Karpas-422 (cell line): ENCODE data around the gene TMEM121B. TPM values are rescaled to one million over a fixed set of nuclear protein-coding genes. Genes with fewer than 3 reads are reported as not detected.
A peak's percentile ranks its signal among the peaks of the same experiment; 100 is the strongest.

Source experiments
- DNase-seq: peaks from one replicate; pipeline ENCODE4 v3.0.0-alpha.2; 2015
- H2AFZ ChIP-seq: fragments of 200-600 bp; sonication (generic); 2 replicates; pipeline ENCODE4 v1.6.1; 2014; ENCODE audit warnings: antibody characterized with exemption, low read length, mixed read lengths
- H3K27ac ChIP-seq: fragments of 200-600 bp; sonication (generic); 2 replicates; pipeline ENCODE4 v1.5.1; 2014; ENCODE audit warnings: mild to moderate bottlenecking, low read length, moderate library complexity
- H3K27me3 ChIP-seq: fragments of 200-600 bp; sonication (generic); 2 replicates; pipeline ENCODE4 v1.6.1; 2014; ENCODE audit warnings: low read length, mixed read lengths
- H3K36me3 ChIP-seq: fragments of 200-600 bp; sonication (generic); 2 replicates; pipeline ENCODE4 v1.6.1; 2014; ENCODE audit warnings: low read length, mixed read lengths; ENCODE audit not compliant: insufficient read depth
- H3K4me1 ChIP-seq: fragments of 200-600 bp; sonication (generic); 2 replicates; pipeline ENCODE4 v1.6.1; 2014; ENCODE audit warnings: mild to moderate bottlenecking, low read length, mixed read lengths
- H3K4me2 ChIP-seq: fragments of 200-600 bp; sonication (generic); 2 replicates; pipeline ENCODE4 v1.6.1; 2014; ENCODE audit warnings: low read length, low read depth, mild to moderate bottlenecking; ENCODE audit not compliant: poor library complexity, severe bottlenecking
- H3K4me3 ChIP-seq: fragments of 200-600 bp; sonication (generic); 2 replicates; pipeline ENCODE4 v1.5.1; 2014; ENCODE audit warnings: mild to moderate bottlenecking, antibody characterized with exemption, low read length, mixed read lengths
- H3K79me2 ChIP-seq: fragments of 200-600 bp; sonication (generic); 2 replicates; pipeline ENCODE4 v1.6.1; 2014; ENCODE audit warnings: mild to moderate bottlenecking, low read length, mixed read lengths
- H3K9ac ChIP-seq: fragments of 200-600 bp; sonication (generic); 2 replicates; pipeline ENCODE4 v1.6.0; 2014; ENCODE audit warnings: low read length
- H3K9me2 ChIP-seq: fragments of 200-600 bp; sonication (generic), shearing (Covaris generic); replicated peaks from 2 replicates; pipeline ENCODE4 v1.6.0; 2014; ENCODE audit warnings: mild to moderate bottlenecking, low read length, moderate library complexity; ENCODE audit not compliant: insufficient read depth
- H3K9me3 ChIP-seq: fragments of 300-700, 200-600 bp; sonication (generic); 2 replicates; pipeline ENCODE4 v1.6.1; 2014; ENCODE audit warnings: low read length, mixed read lengths
- H4K20me1 ChIP-seq: fragments of 200-600 bp; sonication (generic); 2 replicates; pipeline ENCODE4 v1.6.1; 2014; ENCODE audit warnings: mild to moderate bottlenecking, antibody characterized with exemption, low read length, low read depth; ENCODE audit not compliant: insufficient read depth
- total RNA-seq: library from RNA; depleted of rRNA; stranded (reverse); fragments of >200 nt; shearing (Covaris generic); gene quantifications from 2 replicates; pipeline ENCODE4 v1.2.3, GENCODE V29; 2014; ENCODE audit warnings: low replicate concordance; rRNA removed

TMEM121B gene
- 0.04 and 0.76 TPM in 2 replicates for total RNA-seq

DNA sequence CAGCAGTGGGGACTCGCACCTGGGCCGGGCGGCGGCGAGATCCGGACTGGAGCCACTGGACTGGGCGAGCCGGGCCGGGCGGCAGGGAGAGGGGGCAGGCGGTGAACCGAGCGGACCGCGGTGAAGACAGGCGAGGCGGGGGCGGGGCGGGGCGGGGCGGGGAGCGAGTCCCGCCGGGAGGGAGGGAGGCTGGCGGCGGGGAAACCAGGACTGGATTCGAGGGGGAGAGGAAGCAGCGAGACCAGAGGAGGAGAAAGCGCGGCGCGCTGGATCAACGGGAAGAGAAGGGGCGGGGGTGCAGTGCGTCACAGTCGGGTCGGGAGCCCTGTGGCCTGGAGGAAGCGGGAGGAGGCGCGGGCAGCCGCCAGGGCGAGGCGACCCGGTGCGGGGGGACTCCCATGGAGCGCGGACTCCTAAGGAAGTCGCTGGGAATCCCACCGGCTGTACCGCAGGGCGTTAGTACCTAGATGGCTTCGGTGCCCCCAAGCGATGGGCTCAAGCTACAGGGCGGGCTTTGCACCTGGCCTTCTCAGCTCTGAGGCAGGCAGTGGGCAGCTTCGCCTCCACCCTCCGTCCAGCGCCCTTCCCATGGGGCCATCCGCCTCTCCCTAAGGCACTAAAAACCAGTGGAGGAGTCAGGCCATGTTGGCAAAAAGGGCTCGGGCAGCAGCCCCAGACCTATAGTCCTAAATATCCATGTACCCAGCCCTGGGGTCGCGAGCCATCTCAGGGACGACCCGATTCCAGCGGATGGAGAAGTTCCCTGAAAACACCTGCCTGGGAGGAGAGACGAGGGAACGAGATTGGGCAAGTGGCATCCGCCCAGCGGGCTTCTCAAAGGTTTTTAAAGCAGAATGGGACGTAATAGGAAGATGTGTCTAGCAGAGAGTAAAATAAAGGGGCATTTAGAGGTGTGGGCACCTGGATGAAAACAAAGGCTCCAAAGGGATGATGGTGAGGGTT, at the start of gene TMEM121B:
TMEM121B (minus strand) TSS at position 128 of the 963 bp plus-strand sequence. CDS start 233 bp downstream, outside the sequence.
- no peak within 1 kb of the TSS for H3K27ac ChIP-seq
- no peak within 1 kb of the TSS for H3K4me3 ChIP-seq
- H3K27me3 ChIP-seq = no peaks in the 10 kb centered on the region
- H3K79me2 ChIP-seq = no peaks in the 10 kb centered on the region
- DNase-seq = no peak
- no peaks in the 10 kb centered on the region for H3K4me1 ChIP-seq
- peaks cover 4% of the 10 kb centered on the region; the same call in 1 of the 2 replicates for H4K20me1 ChIP-seq
- H3K9me3 ChIP-seq = no peaks in the 10 kb centered on the region
- no peaks in the 10 kb centered on the region for H3K9me2 ChIP-seq
- no peaks in the 10 kb centered on the region for H3K36me3 ChIP-seq
- no peak within 1 kb of the TSS for H2AFZ ChIP-seq
- H3K4me2 ChIP-seq = peak within 1 kb of the TSS; percentile 38
- no peak within 1 kb of the TSS for H3K9ac ChIP-seq

GRCh38 chr22:17167486-17167885, 46.3 kb upstream of the TMEM121B start:
- H3K9me3 ChIP-seq = no peaks in the 10 kb centered on the region
- no peaks in the 10 kb centered on the region for H4K20me1 ChIP-seq
- no peaks in the 10 kb centered on the region for H3K9me2 ChIP-seq
- no peak overlapping the region for H2AFZ ChIP-seq
- no peaks in the 10 kb centered on the region for H3K36me3 ChIP-seq
- DNase-seq = no peak
- no peak overlapping the region for H3K4me3 ChIP-seq
- H3K4me1 ChIP-seq = peaks cover 10% of the 10 kb centered on the region
- H3K4me2 ChIP-seq = no peak overlapping the region
- no peak overlapping the region for H3K27ac ChIP-seq
- no peaks in the 10 kb centered on the region for H3K27me3 ChIP-seq
- H3K9ac ChIP-seq = no peak overlapping the region
- H3K79me2 ChIP-seq = no peaks in the 10 kb centered on the region

DNA sequence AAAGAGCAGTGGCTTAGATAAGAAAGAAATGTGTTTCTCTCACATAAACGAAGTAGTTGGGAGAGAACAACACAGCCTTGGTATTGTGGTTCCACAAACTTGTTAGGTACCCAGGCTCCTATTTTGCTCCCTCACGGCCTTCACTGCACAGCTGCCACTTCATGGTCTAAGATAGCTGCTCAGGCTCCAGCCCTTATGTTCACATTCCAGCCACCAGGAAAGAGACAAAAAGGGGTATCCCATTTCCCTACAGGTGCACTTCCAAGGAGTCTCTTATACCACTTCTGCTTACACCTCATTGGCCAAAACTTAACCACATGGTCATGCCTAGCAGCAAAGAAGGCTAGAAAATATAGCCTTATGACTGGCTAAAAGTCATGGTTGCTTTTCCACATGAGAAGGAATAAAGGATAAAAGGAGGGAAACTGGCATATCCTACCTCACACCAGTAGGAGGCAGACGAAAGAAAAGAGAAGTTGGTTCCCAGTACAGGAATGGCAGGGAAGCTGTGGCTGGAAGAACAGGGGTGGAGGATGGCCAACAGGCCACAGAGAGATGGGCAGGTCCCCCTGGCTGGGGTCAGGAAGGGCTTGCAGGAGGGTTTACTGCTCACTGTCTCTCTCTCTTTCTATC, 43.3 kb upstream of the TMEM121B start:
- Histone ChIP-seq H4K20me1 (no peaks in the 10 kb centered on the region), H3K27ac (no peak overlapping the region), H3K36me3 (no peaks in the 10 kb centered on the region), H2AFZ (no peak overlapping the region), H3K27me3 (no peaks in the 10 kb centered on the region), H3K9me3 (no peaks in the 10 kb centered on the region), H3K79me2 (no peaks in the 10 kb centered on the region), H3K4me2 (no peak overlapping the region), H3K4me3 (no peak overlapping the region), H3K9ac (no peak overlapping the region), H3K4me1 (peaks cover 4% of the 10 kb centered on the region; the same call in 1 of the 2 replicates), H3K9me2 (no peaks in the 10 kb centered on the region)
- peak; percentile 36 for DNase-seq

DNA sequence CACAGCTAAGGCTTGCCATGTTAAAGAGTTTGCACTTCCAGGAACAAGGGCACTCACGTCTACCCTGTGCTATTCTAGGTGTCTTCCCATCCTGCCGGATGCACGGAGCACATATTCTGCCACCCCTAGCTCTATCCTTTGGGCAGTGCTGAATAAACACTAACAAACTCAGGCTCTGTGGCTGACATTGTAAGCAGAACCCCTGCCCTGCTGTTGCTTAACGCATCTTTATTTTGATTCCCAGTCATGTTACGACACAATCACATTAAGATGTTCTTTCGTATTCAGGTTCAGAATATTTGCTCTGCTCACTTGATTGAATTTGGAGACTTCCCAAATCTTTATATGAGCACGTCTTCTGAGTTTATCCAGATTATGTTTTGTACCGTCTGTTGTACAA, 41.6 kb upstream of the TMEM121B start:
- H3K27ac ChIP-seq = no peak overlapping the region
- no peaks in the 10 kb centered on the region for H3K9me2 ChIP-seq
- no peak for DNase-seq
- H2AFZ ChIP-seq = no peak overlapping the region
- peaks cover 12% of the 10 kb centered on the region for H3K79me2 ChIP-seq
- H3K9ac ChIP-seq = no peak overlapping the region
- H3K9me3 ChIP-seq = no peaks in the 10 kb centered on the region
- H3K27me3 ChIP-seq = no peaks in the 10 kb centered on the region
- peaks cover 15% of the 10 kb centered on the region for H3K4me1 ChIP-seq
- no peaks in the 10 kb centered on the region for H3K36me3 ChIP-seq
- H3K4me3 ChIP-seq = no peak overlapping the region
- no peak overlapping the region for H3K4me2 ChIP-seq
- no peaks in the 10 kb centered on the region for H4K20me1 ChIP-seq

DNA sequence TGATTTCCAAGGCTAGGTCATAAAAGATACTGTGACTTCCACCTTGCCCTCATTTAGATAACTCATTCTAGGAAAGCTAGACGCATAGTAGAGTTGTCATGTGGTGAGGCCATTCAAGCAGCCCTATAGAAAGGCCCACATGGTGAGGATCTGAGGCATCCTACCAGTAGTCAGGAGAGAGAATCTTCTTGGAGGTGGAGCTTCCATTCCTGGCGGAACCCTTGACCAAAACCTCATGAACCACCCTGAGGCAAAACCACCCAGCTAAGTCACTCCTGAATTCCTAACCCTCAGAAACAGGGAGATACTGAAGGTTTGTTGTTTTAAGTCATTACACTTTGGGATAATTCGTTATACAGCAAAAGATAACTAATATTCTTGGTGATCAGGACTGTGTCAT, 40.8 kb upstream of the TMEM121B start:
- Histone ChIP-seq H3K4me3 (no peak overlapping the region), H3K9me2 (no peaks in the 10 kb centered on the region), H3K27me3 (no peaks in the 10 kb centered on the region), H3K36me3 (peaks cover 4% of the 10 kb centered on the region; the same call in 1 of the 2 replicates), H3K9me3 (no peaks in the 10 kb centered on the region), H2AFZ (no peak overlapping the region), H3K9ac (no peak overlapping the region), H4K20me1 (0 out of 2 replicates have a peak, but pooled peaks cover 5% of the 10 kb centered on the region), H3K4me1 (peaks cover 23% of the 10 kb centered on the region), H3K79me2 (peaks cover 19% of the 10 kb centered on the region), H3K4me2 (no peak overlapping the region), H3K27ac (no peak overlapping the region)
- DNase-seq = no peak

DNA sequence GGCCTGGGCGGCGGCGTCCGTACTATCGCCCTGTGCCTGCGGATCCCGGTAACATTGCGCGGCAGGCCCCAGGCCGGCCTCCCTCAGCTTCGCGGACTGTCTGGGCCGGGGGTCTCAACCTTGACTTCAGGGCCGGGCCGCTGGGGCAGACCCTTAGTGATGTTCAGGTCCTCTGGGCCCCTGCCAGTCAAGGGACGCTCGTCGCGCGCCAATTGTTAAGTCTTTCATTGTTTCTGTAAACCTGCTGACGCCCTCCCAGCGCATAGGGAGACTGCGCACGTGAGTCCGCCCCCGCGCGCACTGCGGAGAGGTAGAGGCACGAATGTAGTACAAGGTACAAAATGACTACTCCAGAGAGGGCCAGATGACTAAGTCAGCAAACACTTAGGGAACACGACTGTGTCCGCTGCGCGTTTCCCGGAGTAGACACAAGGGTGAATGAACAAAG, 38.4 kb upstream of the TMEM121B start:
- H3K27ac ChIP-seq = no peak overlapping the region
- no peaks in the 10 kb centered on the region for H3K27me3 ChIP-seq
- peak overlapping the region; percentile 93 for H3K4me2 ChIP-seq
- DNase-seq = no peak
- H3K79me2 ChIP-seq = peaks cover 44% of the 10 kb centered on the region
- peak overlapping the region; percentile 90; the same call in 1 of the 2 replicates for H3K4me3 ChIP-seq
- peaks cover 33% of the 10 kb centered on the region for H3K4me1 ChIP-seq
- H3K9me2 ChIP-seq = no peaks in the 10 kb centered on the region
- peaks cover 4% of the 10 kb centered on the region; the same call in 1 of the 2 replicates for H3K36me3 ChIP-seq
- H3K9ac ChIP-seq = peak overlapping the region; percentile 91
- peak overlapping the region; percentile 5; the same call in 1 of the 2 replicates for H2AFZ ChIP-seq
- no peaks in the 10 kb centered on the region for H3K9me3 ChIP-seq
- H4K20me1 ChIP-seq = peaks cover 13% of the 10 kb centered on the region; the same call in 1 of the 2 replicates

DNA sequence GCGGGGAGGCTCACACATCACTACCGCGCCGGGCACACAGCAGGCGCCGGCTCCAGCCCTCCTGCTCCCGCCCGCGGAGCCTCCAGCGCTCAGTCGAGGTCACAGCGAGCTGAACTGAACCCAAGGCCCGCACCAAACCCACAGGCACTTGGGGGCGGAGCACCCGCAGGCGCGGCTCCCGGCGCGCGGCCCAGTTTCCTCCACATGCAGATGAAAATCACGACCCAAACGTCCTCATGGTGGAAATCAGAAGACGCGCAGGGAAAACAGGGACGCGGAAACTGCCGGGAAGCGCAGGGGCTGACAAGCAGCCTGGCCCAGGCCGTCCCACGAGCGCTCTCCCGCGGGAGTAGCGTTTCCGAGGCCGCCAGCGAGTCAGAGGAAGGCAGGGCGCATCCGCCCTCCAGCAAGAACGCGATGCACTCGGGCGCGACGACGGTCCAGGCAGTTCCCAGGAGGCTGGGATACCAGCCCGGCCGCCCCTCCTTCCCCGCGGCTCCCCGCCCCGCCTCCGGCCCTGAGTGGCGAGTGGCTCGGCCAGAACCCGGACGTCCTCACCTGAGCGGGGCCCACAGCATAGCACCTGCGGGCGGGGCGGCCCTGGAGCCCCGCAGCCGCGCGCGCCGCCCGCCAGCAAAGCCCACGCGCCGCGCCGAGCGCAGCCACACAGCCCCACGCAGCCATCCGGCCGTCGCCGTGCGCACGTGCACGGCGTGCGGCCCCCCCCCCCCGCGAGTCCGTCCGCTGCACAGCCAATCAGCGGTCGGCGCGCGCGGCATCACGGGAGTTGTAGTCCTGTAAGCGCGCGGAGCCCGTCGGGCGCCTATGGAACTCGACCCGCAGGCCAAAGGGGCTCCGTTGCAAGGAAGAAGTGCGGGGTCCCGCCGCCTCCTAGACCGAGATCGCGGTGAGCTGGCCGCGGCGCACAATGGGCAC, 37.7 kb upstream of the TMEM121B start, which contains the start of gene HDHD5:
HDHD5 (minus strand) TSS at position 710 of the 936 bp plus-strand sequence; CDS start at position 684, 26 bp downstream.
- H3K79me2 ChIP-seq = peaks cover 47% of the 10 kb centered on the region
- H2AFZ ChIP-seq = peak within 1 kb of the TSS; percentile 95
- DNase-seq = peak; percentile 94
- no peaks in the 10 kb centered on the region for H3K27me3 ChIP-seq
- peak within 1 kb of the TSS; percentile 90 for H3K4me3 ChIP-seq
- no peaks in the 10 kb centered on the region for H3K9me3 ChIP-seq
- no peaks in the 10 kb centered on the region for H3K9me2 ChIP-seq
- peak within 1 kb of the TSS; percentile 50 for H3K27ac ChIP-seq
- H4K20me1 ChIP-seq = peaks cover 13% of the 10 kb centered on the region; the same call in 1 of the 2 replicates
- peak within 1 kb of the TSS; percentile 91 for H3K9ac ChIP-seq
- H3K4me2 ChIP-seq = peak within 1 kb of the TSS; percentile 93
- H3K36me3 ChIP-seq = peaks cover 4% of the 10 kb centered on the region; the same call in 1 of the 2 replicates
- H3K4me1 ChIP-seq = peaks cover 33% of the 10 kb centered on the region
